Transverse colon (tissue), 4 donors: ENCODE measurements around the gene MACROD1. TPM values are rescaled to one million over a fixed set of nuclear protein-coding genes. Genes with fewer than 3 reads are reported as not detected.

ENCODE experiments used
- DNase-seq: peaks from one replicate; pipeline ENCODE4 v3.0.0-alpha.2; 2019
- H3K27ac ChIP-seq, 4 donors: fragments of 200-600 bp; sonication (generic); 2 replicates each; pipeline ENCODE4 v1.5.1; 2016 to 2018; ENCODE audit warnings: inconsistent platforms in 4 of 4
- H3K27me3 ChIP-seq: fragments of 200-600 bp; sonication (generic); 2 replicates; pipeline ENCODE4 v1.5.1; 2017; ENCODE audit warnings: inconsistent platforms
- H3K36me3 ChIP-seq, 4 donors: fragments of 200-600 bp; sonication (generic); 2 replicates each; pipeline ENCODE4 v1.5.1; 2017 to 2019; ENCODE audit warnings: inconsistent platforms in 4 of 4
- H3K4me1 ChIP-seq, 4 donors: fragments of 200-600 bp; sonication (generic); 2 replicates each; pipeline ENCODE4 v1.5.1; 2017 to 2020; ENCODE audit warnings: inconsistent platforms in 4 of 4
- H3K4me3 ChIP-seq, 4 donors: fragments of 200-600 bp; sonication (generic); 1 replicate in 1 of 4; 2 replicates in 3 of 4; pipeline versions ENCODE4 v1.5.1 to v1.6.1; 2017 to 2019; ENCODE audit warnings: inconsistent platforms in 4 of 4
- H3K9me3 ChIP-seq, 2 donors: fragments of 200-600 bp; sonication (generic); 2 replicates each; pipeline ENCODE4 v1.5.1; 2017 to 2019; ENCODE audit warnings: inconsistent platforms in 2 of 2
- EP300 ChIP-seq: sonication (generic); formaldehyde crosslinking; IDR thresholded peaks from one replicate; pipeline ENCODE4 v1.6.1; 2017; ENCODE audit warnings: antibody characterized with exemption, low read depth
- POLR2A ChIP-seq: fragments of 450-650 bp; IDR thresholded peaks from one replicate; pipeline ENCODE4 v1.6.1; 2016; ENCODE audit warnings: antibody characterized with exemption, mild to moderate bottlenecking, moderate library complexity
- POLR2AphosphoS5 ChIP-seq, 3 donors: sonication (generic); formaldehyde crosslinking; IDR thresholded peaks; one replicate each; pipeline ENCODE4 v1.6.1; 2016; ENCODE audit warnings: antibody characterized with exemption in 3 of 3
- WGBS, 2 donors: methylation state at CpG; one replicate each; pipeline ENCODE4 v1.1.5; 2018; ENCODE audit warnings: low coverage in 1 of 2; 5-methylcytosine and 5-hydroxymethylcytosine counted together
- in situ Hi-C, 4 donors: fragments of 200-750 bp; cut with MboI; loops; one replicate each; pipeline versions ENCODE4 v1.15.0 to v1.15.1; 2017; ENCODE audit warnings: low sequenced_read_pairs in 3 of 4, low pct_ligation_motif_present in 1 of 4, low pct_unique_long_range_greater_than_20kb in 1 of 4
- intact Hi-C: fragments of 100-400 bp; cut with DNase I; formaldehyde crosslinking; loops from one replicate; pipeline ENCODE4 v1.15.1; 2023; ENCODE audit warnings: low total_unique reads
- total RNA-seq, 4 donors: library from RNA; depleted of rRNA; stranded (reverse); fragments of >200 nt; gene quantifications; one replicate each; pipeline ENCODE4 v1.1.0, GENCODE V29; 2016
- TF ChIP-seq, protein P1 (sequence below), 5 experiments: fragments of 200-600 bp in 3 of 5; fragments of 450-650 bp in 2 of 5; sonication (generic) in 3 of 5; IDR thresholded peaks; 1 replicate in 2 of 5; 2 replicates in 3 of 5; pipeline ENCODE4 v1.5.1; 2016 to 2017; ENCODE audit warnings: antibody characterized with exemption in 5 of 5, inconsistent platforms in 3 of 5, mild to moderate bottlenecking in 2 of 5, moderate library complexity in 1 of 5

Gene MACROD1
- total RNA-seq, 4 donors from 2014 or later, result 42.9 to 50.7 (median 50.1) TPM

DNA sequence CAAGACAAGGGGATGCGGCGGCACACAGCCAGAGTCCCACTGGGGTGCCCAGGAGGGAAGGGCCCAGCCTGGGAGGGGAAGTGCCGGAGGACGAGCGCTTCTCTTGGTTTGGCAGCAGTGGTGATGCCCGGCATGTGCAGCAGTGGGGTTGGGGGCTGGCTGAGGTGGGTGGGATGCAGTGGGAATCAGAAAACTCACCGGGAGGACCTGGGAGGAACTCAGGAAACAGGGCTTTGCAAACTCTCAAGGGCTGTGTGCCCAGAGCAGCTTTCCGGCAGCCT, 43.6 kb upstream of the MACROD1 start:
- no peak for DNase-seq
- no peaks in the 10 kb centered on the region for H3K36me3 ChIP-seq
- H3K4me3 ChIP-seq, result no peak overlapping the region
- no peak for TF ChIP-seq POLR2AphosphoS5 (IDR thresholded peaks at IDR 0.05)
- TF ChIP-seq EP300, result no peak
- TF ChIP-seq POLR2A, result no peak
- TF ChIP-seq, protein P1, sequence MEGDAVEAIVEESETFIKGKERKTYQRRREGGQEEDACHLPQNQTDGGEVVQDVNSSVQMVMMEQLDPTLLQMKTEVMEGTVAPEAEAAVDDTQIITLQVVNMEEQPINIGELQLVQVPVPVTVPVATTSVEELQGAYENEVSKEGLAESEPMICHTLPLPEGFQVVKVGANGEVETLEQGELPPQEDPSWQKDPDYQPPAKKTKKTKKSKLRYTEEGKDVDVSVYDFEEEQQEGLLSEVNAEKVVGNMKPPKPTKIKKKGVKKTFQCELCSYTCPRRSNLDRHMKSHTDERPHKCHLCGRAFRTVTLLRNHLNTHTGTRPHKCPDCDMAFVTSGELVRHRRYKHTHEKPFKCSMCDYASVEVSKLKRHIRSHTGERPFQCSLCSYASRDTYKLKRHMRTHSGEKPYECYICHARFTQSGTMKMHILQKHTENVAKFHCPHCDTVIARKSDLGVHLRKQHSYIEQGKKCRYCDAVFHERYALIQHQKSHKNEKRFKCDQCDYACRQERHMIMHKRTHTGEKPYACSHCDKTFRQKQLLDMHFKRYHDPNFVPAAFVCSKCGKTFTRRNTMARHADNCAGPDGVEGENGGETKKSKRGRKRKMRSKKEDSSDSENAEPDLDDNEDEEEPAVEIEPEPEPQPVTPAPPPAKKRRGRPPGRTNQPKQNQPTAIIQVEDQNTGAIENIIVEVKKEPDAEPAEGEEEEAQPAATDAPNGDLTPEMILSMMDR (IDR thresholded peaks at IDR 0.05), result no peak
- no peaks in the 10 kb centered on the region for H3K9me3 ChIP-seq
- WGBS, 2 donors, result 88 to 100% methylated on average over 3 to 8 of the region's 8 CpGs
- no peak overlapping the region for H3K27ac ChIP-seq
- peaks cover 7 to 33% (median 28%) of the 10 kb centered on the region in 4 donors for H3K4me1 ChIP-seq
- H3K27me3 ChIP-seq, result no peaks in the 10 kb centered on the region
- intact Hi-C loops, result no loop called here
- in situ Hi-C loops, result loop anchor here in 1 of 4 donors (10.0 kb wide), 1 partner anchor 85 kb away; the partner anchor contains the start of gene KCNK4

DNA sequence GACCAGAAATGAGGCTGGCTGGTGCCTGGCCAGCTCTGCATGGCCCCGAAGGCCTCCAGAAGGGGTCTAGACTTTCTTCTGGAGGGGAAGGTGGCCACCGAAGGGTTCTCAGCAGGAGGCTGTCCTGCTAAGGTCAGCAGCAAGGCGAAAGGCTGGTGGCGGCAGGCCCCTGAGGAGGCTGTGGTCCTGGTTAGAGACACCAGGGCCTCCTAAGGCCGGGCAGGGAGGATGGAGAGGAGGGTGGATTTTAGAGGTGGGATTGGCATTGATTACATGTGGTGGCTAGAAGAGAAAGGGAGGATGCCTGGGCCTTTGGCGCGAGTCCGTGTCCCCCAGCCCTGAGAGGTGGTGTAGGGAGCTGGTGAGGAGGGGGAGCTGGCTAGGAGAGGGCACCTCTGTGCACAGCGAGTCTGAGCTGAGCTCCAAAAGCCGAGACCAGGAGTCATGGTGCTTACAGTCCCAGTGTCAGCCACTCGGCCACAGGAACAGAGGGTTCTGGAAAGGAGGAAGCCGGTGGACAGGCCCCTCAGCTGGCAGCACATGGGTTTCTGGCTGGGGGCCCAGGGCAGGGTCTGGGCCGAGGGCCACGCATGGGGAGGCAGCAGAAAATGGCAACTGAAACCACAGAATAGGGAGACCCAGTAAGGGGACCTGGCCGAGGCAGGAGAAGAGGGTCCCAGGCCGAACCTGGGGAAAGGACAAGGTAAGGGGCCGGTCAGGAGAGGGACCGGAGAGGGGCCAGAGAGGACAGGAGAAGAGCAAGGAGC, 43.1 kb upstream of the MACROD1 start:
- H3K4me3 ChIP-seq, result no peak overlapping the region
- intact Hi-C loops, result no loop called here

DNA sequence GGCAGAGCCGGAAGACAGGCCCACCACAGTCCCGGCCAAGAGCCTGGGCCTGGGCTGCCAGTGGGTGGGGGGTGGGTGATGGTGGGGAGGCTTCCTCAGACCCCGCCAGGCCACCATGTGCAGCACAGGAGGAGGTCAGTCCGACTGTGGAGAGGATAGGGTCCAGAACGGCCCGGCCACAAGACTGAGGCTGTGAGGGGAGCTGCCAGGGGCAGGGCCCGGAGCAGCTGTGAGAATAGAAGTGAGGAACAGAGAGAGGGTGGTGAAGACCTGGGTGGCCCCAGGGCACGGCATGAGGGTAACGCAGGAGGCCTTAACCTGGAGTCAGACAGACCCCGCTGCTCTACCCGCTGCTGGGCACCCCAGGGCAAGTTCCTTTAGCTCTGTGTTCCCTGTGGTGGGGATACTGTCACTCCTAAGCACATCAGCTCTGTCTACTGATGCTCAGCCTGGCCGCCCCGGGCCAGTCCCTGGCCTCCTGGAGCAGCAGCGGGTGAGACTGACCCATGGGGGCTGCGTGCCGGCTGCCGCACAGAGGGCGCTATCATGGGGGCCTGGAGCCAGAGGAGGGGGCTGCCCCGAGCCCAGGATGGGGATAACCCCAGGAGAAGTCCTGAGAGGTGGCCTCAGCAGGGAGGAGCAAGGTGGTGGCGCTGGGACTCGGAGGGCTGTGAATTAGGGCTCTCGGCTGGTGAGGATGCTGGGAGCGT, 42.3 kb upstream of the MACROD1 start:
- H3K4me1 ChIP-seq, result peaks cover 7 to 38% (median 34%) of the 10 kb centered on the region in 4 donors
- peak overlapping the region; percentile 73 to 85 (median 80) for H3K27ac ChIP-seq
- TF ChIP-seq POLR2A (no peak), EP300 (no peak), POLR2AphosphoS5 (IDR thresholded peaks at IDR 0.05) (no peak)
- TF ChIP-seq, protein P1 (IDR thresholded peaks at IDR 0.05), result no peak
- in situ Hi-C loops, result loop anchor here in 1 of 4 donors (10.0 kb wide), 1 partner anchor 87 kb away; the partner anchor contains the start of gene KCNK4
- intact Hi-C loops, result no loop called here
- DNase-seq, result no peak
- peaks cover 0 to 11% (median 4%) of the 10 kb centered on the region in 4 donors for H3K36me3 ChIP-seq
- 83 to 100% methylated on average over 2 to 23 of the region's 23 CpGs for WGBS, 2 donors
- H3K4me3 ChIP-seq, result peak overlapping the region in 2 of 4 donors; percentile 34 to 52
- no peaks in the 10 kb centered on the region for H3K9me3 ChIP-seq
- H3K27me3 ChIP-seq, result no peaks in the 10 kb centered on the region

More for the DNA sequence above, 43.1 kb upstream of the MACROD1 start:
- DNase-seq, result no peak
- H3K9me3 ChIP-seq, result no peaks in the 10 kb centered on the region
- peaks cover 0 to 3% (median under 1%) of the 10 kb centered on the region in 4 donors for H3K36me3 ChIP-seq
- no peaks in the 10 kb centered on the region for H3K27me3 ChIP-seq
- in situ Hi-C loops, result loop anchor here in 1 of 4 donors (10.0 kb wide), 1 partner anchor 86 kb away; the partner anchor contains the start of gene KCNK4
- 87 to 88% methylated on average over 11 to 18 of the region's 18 CpGs for WGBS, 2 donors
- H3K4me1 ChIP-seq, result peaks cover 7 to 38% (median 33%) of the 10 kb centered on the region in 4 donors
- TF ChIP-seq POLR2AphosphoS5 (IDR thresholded peaks at IDR 0.05), result no peak
- peak overlapping the region in 3 of 4 donors; percentile 73 to 85 (median 79) for H3K27ac ChIP-seq

DNA sequence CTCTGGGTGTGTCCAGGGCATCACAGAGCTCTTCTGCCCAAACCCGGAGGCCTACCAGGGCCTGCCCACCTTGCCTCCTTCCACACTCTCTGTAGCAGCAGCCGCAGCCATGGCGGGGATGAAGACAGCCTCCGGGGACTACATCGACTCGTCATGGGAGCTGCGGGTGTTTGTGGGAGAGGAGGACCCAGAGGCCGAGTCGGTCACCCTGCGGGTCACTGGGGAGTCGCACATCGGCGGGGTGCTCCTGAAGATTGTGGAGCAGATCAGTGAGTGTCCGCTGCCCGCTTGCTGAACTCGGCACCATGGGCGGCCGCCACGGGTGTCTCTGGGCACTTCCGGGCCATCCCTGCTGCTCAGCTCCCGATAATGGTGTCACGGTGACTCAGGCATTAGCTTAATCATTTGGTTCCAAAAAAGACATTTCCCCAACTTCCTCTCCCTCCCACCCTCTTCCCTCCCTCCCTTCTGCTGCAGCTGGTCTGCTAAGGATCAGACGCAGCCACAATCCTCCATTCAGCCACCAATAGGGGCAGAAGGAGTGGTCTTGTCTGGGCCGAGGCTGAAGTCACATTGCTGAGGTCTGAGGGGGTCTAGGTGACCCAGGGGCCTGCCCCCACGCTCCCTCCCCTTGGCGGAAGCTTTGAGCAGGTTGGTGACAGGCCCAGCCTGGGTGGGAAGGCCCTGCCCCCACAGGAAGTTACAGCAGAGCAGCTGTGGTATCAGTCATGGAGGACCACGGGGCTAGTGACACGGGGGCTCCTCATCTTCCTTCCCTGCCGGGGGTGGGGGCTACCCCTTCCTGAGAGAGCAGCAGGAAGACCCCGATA, 41.6 kb upstream of the MACROD1 start:
- peaks cover 7 to 38% (median 34%) of the 10 kb centered on the region in 4 donors for H3K4me1 ChIP-seq

More for the DNA sequence above, 41.6 kb upstream of the MACROD1 start:
- Histone ChIP-seq H3K4me3 (peak overlapping the region in 3 of 4 donors; percentile 12 to 52 (median 34)), H3K36me3 (peaks cover 0 to 18% (median 7%) of the 10 kb centered on the region in 4 donors), H3K27me3 (no peaks in the 10 kb centered on the region), H3K27ac (peak overlapping the region; percentile 73 to 85 (median 80)), H3K9me3 (no peaks in the 10 kb centered on the region)
- 59% methylated on average over 28 of the region's 30 CpGs; no CpG with 5 or more reads in 1 of the 2 donors for WGBS, 2 donors
- intact Hi-C loops (no loop called here), in situ Hi-C loops (loop anchor here in 1 of 4 donors (10.0 kb wide), 1 partner anchor 87 kb away; the partner anchor contains the start of gene KCNK4)
- DNase-seq, result peak; percentile 74
- TF ChIP-seq POLR2AphosphoS5 (IDR thresholded peaks at IDR 0.05) (peak in 1 of 3 donors; percentile 10), POLR2A (peak; percentile 21)
- TF ChIP-seq, protein P1 (IDR thresholded peaks at IDR 0.05), result no peak
